GM21825 (cell line): Measurements from ENCODE around the gene DDX53.

ENCODE experiments used
- ATAC-seq: cut with Tn5 transposase; IDR thresholded peaks from one replicate; pipeline ENCODE4 v1.9.1; 2021; ENCODE audit warnings: mild to moderate bottlenecking, moderate library complexity; ENCODE audit not compliant: unreplicated experiment

Gene DDX53

DNA sequence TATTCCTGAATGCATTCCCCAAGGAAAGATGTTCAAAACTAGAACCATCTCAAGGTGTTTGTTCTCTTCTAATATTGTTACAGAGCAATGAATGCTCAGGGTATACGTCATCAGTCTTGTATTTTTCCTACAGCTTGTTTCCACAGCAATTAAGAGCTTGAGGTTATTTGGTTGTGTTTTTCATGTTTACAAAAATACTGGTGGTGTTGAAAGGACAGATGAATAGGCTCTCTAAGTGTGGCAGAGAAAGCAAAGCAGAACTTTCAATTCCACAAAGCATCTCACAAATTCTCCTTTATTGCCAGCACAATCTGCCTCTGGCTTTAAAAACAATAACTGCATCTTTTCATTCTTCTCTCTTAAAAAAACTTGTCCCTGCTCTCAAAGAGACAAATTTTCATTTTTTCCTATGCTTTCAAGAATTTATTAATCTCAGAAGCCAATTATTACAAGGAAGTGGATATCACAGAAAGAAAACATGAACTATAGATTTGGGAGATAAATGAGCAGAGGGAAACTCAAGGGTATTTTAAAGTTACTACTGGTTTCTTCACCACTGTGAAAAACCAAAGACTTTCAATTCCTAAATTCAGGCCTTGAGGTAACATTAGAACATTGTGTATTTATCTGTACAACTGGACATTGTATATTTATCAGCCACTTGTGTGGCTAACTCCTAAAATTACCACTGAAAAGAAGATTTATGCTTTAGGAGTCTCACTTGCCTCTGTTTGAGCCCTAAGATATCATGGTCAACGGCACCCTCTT, 49.2 kb downstream of the DDX53 start:
- ATAC-seq, result no peak

DNA sequence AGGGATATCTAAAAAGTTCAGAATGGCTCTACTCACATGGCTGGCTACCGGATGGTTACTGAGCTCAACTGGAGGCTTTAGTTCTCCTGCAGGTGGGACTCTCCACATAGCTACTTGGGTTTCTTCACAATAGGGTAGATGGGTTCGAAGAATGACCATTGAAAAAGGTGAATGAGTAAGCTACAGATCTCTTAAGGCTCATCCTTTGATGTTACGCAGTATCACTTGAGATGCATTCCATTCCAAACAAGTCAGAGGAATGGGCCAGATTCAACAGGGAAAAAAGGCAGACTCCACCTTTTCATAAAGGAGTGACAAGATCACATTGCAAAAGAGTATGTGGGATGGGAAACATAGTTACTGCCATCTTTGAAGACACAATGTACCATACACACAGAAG, 52.6 kb downstream of the DDX53 start:
- ATAC-seq, result no peak
